DND-41 (cell line): ENCODE data around the gene HMHB1.
A peak's percentile ranks its signal among the peaks of the same experiment; 100 is the strongest.

Experiments
- ATAC-seq: fragments of 200-7000 bp; cut with Tn5 transposase; 3 replicates; pipeline ENCODE4 v1.9.1; 2021; ENCODE audit warnings: low read depth; ENCODE audit not compliant: insufficient read depth
- DNase-seq: peaks from one replicate; pipeline ENCODE4 v3.0.0-alpha.2; 2020
- H2AFZ ChIP-seq: 2 replicates; pipeline ENCODE4 v1.6.0; 2012; ENCODE audit warnings: low read depth, low read length
- H3K27ac ChIP-seq: 2 replicates; pipeline ENCODE4 v1.5.1; 2012; ENCODE audit warnings: low read length, inconsistent platforms
- H3K27me3 ChIP-seq: fragments of 200-600 bp; sonication (generic); 2 replicates; pipeline ENCODE4 v1.6.0; 2012; ENCODE audit warnings: low read length, mild to moderate bottlenecking, inconsistent platforms; ENCODE audit not compliant: insufficient read depth, poor library complexity
- H3K36me3 ChIP-seq: 2 replicates; pipeline ENCODE4 v1.5.1; 2012; ENCODE audit warnings: low read length, inconsistent platforms; ENCODE audit not compliant: insufficient read depth
- H3K4me1 ChIP-seq: 2 replicates; pipeline ENCODE4 v1.5.1; 2012; ENCODE audit warnings: mild to moderate bottlenecking, low read length; ENCODE audit not compliant: insufficient read depth
- H3K4me2 ChIP-seq: 2 replicates; pipeline ENCODE4 v1.6.0; 2012; ENCODE audit warnings: mild to moderate bottlenecking, moderate library complexity, low read length, inconsistent platforms; ENCODE audit not compliant: insufficient read depth
- H3K4me3 ChIP-seq, 2 experiments: fragments of 200-600 bp in 1 of 2; shearing (Covaris generic) in 1 of 2; 2 replicates each; pipeline ENCODE4 v1.5.1; 2012 to 2016; ENCODE audit warnings: inconsistent platforms in 2 of 2, low read length in 2 of 2, mild to moderate bottlenecking in 2 of 2, low read depth in 1 of 2, moderate library complexity in 1 of 2
- H3K79me2 ChIP-seq: 2 replicates; pipeline ENCODE4 v1.6.0; 2012; ENCODE audit warnings: low read length, inconsistent platforms; ENCODE audit not compliant: insufficient read depth
- H3K9ac ChIP-seq: 2 replicates; pipeline ENCODE4 v1.6.0; 2012; ENCODE audit warnings: low read depth, mild to moderate bottlenecking, inconsistent platforms, low read length, moderate library complexity
- H3K9me3 ChIP-seq: 2 replicates; pipeline ENCODE4 v1.5.1; 2012; ENCODE audit warnings: low read length, moderate library complexity, mild to moderate bottlenecking, inconsistent platforms; ENCODE audit not compliant: insufficient read depth, severe bottlenecking
- H4K20me1 ChIP-seq: 2 replicates; pipeline ENCODE4 v1.6.0; 2012; ENCODE audit warnings: low read length; ENCODE audit not compliant: insufficient read depth
- EZH2 ChIP-seq: IDR thresholded peaks from 3 replicates; pipeline ENCODE4 v1.6.1; 2012; ENCODE audit warnings: borderline replicate concordance, low read depth, mild to moderate bottlenecking, moderate library complexity, low read length, inconsistent platforms; ENCODE audit not compliant: severe bottlenecking
- TF ChIP-seq, protein P1 (sequence below): IDR thresholded peaks from 2 replicates; pipeline ENCODE4 v1.5.1; 2012; ENCODE audit warnings: borderline replicate concordance, low read length, moderate library complexity, mild to moderate bottlenecking; ENCODE audit not compliant: poor library complexity, severe bottlenecking; ENCODE audit errors: extremely low read depth

HMHB1 gene

DNA sequence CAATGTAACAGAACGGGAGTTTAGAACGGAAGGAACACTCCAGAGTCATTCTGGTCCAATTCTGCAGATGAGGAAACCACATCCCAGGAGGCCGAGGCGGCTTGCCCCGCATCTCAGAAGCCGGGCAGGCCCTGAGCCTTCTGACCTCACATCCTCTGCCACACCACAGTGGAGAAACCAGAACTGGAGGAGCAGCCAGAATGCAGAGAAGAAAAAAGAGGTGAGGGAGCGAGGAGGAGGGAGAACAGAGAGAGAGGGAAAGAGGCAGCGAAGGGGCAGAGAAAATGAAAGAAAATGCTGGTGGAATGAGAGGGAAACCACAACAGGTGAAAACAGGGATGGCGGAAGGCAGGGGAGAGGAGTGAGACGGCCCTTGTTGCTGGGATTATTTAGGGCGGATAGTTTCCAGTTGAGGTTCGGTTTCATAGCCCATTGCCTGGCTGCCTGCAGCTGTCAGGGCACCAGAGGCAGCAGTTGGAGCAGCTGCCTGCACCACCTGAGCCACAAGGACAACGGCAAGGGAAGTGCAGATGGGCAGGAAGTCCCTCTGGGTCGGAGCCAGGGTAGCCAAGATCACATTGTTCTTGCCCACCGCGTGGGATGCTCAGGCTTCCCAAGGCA is at the start of gene HMHB1:
Gene HMHB1, plus strand, starts transcription at position 77 of the 621 bp plus-strand sequence.
- Histone ChIP-seq H3K4me2 (peak within 1 kb of the TSS; percentile 47), H3K9ac (peak within 1 kb of the TSS; percentile 66), H3K27me3 (no peaks in the 10 kb centered on the region), H3K27ac (peak within 1 kb of the TSS; percentile 95), H3K4me1 (peaks cover 62% of the 10 kb centered on the region), H2AFZ (peak within 1 kb of the TSS; percentile 35), H3K9me3 (no peaks in the 10 kb centered on the region), H3K4me3 (peak within 1 kb of the TSS in 1 of 2 experiments; percentile 42; a peak in 2 of 4 replicates), H3K79me2 (no peaks in the 10 kb centered on the region; the same call in 1 of the 2 replicates), H4K20me1 (no peaks in the 10 kb centered on the region), H3K36me3 (no peaks in the 10 kb centered on the region)
- ATAC-seq (peak; percentile 88), DNase-seq (peak; percentile 94)
- TF ChIP-seq, protein P1, sequence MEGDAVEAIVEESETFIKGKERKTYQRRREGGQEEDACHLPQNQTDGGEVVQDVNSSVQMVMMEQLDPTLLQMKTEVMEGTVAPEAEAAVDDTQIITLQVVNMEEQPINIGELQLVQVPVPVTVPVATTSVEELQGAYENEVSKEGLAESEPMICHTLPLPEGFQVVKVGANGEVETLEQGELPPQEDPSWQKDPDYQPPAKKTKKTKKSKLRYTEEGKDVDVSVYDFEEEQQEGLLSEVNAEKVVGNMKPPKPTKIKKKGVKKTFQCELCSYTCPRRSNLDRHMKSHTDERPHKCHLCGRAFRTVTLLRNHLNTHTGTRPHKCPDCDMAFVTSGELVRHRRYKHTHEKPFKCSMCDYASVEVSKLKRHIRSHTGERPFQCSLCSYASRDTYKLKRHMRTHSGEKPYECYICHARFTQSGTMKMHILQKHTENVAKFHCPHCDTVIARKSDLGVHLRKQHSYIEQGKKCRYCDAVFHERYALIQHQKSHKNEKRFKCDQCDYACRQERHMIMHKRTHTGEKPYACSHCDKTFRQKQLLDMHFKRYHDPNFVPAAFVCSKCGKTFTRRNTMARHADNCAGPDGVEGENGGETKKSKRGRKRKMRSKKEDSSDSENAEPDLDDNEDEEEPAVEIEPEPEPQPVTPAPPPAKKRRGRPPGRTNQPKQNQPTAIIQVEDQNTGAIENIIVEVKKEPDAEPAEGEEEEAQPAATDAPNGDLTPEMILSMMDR, result peak; percentile 17
- TF ChIP-seq EZH2, result no peak

DNA sequence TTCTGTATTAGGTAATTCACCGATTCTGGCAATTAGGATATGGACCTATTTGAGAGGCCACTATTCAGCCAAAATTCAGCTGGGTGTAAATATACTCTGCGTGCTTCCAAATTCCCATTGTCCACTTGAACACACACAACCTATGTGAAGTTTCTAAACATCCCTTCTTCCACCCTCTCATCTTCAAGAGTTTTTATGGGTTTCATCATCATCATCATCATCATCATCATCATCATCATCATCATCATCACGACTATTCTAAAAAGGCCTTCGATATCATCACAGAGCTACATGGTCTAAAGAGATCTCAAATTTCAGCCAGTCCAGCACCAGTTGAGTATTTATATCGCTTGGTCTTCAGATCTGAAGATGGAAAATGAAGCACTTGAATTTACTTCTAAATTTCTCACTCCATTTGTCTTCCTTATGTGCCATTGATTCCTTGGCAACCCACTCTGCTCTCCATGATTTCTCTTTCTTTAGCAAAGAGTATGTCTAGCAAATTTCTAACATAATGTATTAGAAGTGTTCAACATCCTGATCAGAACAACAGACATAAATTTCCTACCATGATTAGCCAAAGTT is 49.2 kb upstream of the HMHB1 start:
- Histone ChIP-seq H3K36me3 (no peaks in the 10 kb centered on the region), H3K4me2 (no peak overlapping the region), H3K27ac (no peak overlapping the region), H3K4me3 (no peak overlapping the region), H4K20me1 (no peaks in the 10 kb centered on the region), H3K9me3 (no peaks in the 10 kb centered on the region), H3K9ac (no peak overlapping the region), H3K79me2 (no peaks in the 10 kb centered on the region), H2AFZ (no peak overlapping the region), H3K27me3 (no peaks in the 10 kb centered on the region), H3K4me1 (no peaks in the 10 kb centered on the region)
- DNase-seq, result no peak
- ATAC-seq, result no peak
- TF ChIP-seq, protein P1, result no peak
- no peak for TF ChIP-seq EZH2

DNA sequence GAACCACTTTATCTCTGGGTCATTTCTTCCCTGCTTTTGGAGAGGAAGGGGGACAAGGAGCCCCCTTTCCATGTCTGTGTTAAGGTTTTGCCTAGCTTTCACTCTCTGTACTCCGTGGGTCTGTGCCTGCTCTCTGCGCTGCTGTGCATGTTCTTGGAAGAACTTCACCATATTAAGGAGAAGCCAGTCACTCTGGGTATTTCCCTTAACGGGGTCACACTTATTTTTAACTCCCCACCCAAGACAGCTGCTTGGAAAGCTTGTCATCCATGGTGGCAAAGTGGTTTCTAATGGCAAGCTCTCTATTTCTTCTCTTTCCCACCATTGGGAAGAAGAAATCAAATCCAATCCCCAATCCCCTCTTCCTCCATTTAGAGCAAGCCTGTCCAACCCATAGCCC is 44.8 kb upstream of the HMHB1 start:
- no peak overlapping the region for H3K4me2 ChIP-seq
- no peaks in the 10 kb centered on the region for H3K27me3 ChIP-seq
- H2AFZ ChIP-seq, result no peak overlapping the region
- H3K79me2 ChIP-seq, result no peaks in the 10 kb centered on the region
- H3K36me3 ChIP-seq, result no peaks in the 10 kb centered on the region
- H3K9ac ChIP-seq, result no peak overlapping the region
- DNase-seq (no peak), ATAC-seq (no peak)
- H3K9me3 ChIP-seq, result no peaks in the 10 kb centered on the region
- no peak overlapping the region for H3K4me3 ChIP-seq
- peaks cover 21% of the 10 kb centered on the region for H3K4me1 ChIP-seq
- TF ChIP-seq, protein P1, result no peak
- no peak for TF ChIP-seq EZH2
- no peaks in the 10 kb centered on the region for H4K20me1 ChIP-seq
- no peak overlapping the region for H3K27ac ChIP-seq
